Retina (tissue), 1 donor: ENCODE data around the gene TBC1D9.

Experiments
- DNase-seq: peaks from one replicate; pipeline ENCODE4 v3.0.0-alpha.2; 2016

TBC1D9 gene

DNA sequence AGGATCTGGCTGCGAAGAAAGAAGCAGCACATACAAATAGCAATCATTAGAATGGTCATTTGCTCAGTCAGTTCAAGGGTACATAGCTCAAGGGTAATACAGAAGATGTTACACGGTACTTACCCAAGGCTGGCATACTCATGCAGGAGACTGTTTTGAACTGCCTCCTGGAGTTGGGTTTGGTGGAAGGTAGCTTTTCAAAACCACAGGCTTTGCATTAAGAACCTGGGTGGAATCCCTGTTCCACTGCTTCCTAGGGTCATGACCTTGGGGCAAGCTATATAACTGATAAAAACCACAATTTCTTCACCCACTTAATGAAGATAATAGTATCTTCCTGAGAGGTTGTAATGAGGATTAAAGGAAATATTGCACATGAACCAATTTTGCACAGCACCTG, 36.5 kb downstream of the TBC1D9 start:
- no peak for DNase-seq

DNA sequence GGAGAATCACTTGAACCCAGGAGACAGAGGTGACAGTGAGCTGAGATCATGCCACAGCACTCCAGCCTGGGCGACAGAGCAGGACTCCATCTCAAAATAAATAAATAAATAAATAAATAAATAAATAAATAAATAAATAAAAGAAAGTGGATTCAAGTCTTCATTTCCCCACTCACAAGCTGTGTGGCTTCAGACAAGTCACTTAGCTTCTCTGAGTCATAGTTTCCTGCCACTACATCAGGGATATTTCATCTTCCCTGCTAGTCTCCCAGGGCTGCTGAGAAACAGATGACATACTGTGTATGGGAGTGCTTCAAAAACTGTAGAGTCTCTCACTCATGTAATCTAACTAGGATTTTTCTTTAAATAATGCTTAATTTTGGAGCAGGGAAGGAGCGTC, 37.2 kb downstream of the TBC1D9 start:
- DNase-seq, result no peak

DNA sequence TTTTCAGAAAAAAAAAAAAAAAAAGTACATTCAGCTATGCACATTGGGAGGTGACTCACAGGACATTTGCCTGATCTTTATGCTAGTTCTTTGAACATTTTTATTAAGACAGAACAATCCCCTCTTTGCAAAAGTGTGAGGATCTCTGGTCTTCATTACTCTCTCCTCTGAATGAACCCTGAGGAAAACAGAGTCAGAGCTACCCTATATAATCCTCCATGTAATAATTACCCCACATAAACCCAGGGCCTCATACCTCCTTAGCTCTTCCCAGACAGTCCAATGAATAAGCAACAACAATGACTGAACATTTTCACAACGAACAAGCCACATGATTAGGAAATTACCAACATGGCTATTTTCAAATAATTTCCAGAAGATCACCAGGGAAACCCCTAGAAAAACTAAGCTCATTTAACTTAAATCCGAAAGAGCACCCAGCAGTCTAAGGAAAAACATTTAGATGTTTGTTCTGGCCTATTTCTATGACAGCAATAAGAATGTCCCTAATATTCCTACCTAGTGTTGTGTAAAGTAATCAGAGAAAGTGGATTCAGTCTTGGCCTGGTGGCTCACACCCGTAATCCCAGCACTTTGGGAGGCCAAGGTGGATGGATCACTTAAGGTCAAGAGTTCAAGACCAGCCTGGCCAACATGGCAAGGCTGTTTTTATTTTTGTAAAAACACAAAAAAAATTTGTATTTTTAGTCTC, 37.8 kb downstream of the TBC1D9 start:
- DNase-seq, result no peak

DNA sequence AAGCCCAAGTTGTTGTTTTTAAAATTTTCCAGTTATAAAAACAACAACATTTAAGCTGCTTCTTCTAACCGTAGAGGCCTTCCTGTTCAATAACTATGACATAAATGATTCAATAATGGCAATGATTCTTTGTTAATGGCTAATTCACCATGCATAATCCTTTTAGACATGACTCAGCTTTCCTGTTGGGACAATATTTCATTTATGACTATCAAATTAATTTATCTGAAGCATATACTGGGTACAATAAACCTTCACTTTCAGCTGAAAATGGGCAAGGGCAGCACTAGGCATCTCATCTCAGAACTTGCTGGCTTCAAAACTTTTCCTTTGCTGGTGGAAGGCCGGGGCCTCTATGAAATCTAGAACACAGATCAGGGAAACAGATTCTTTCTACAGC, 38.9 kb downstream of the TBC1D9 start:
- DNase-seq, result no peak

DNA sequence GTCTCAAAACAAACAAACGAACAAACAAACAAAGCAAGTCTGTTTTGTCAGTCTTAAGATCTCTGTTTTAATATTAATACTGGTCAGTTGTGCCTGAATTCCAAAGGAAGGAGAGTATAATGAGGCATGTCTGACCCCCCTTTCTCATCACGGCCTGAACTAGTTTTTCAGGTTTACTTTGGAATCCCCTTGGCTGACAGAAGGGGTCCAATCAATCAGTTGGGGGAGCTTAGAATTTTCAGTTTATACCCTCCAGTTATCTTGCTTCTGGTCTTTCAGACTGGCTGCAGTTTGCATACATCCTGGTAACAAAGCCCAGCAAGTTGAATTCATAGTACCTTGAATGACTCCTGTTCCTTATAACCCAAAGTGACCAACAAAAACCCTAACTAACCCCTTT, 41.1 kb downstream of the TBC1D9 start:
- DNase-seq, result no peak

DNA sequence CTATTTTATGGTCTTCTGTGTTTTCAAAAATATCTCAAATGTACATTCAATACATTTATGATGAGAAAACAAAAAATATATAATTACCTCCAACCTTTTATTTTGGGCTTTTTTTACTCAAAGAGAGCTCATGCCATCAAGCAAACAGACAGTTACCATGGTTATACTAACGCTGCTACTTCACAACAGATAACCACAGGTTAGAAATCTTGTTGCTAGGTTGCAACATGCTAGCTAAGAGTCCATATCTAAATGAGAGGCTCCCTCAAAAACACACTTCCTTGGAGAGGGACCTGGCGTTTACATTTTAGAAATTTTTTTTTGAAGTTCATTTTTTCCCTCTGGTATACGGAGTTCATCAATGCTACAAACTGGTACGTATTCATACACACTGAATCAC, 44.3 kb downstream of the TBC1D9 start:
- DNase-seq, result no peak

DNA sequence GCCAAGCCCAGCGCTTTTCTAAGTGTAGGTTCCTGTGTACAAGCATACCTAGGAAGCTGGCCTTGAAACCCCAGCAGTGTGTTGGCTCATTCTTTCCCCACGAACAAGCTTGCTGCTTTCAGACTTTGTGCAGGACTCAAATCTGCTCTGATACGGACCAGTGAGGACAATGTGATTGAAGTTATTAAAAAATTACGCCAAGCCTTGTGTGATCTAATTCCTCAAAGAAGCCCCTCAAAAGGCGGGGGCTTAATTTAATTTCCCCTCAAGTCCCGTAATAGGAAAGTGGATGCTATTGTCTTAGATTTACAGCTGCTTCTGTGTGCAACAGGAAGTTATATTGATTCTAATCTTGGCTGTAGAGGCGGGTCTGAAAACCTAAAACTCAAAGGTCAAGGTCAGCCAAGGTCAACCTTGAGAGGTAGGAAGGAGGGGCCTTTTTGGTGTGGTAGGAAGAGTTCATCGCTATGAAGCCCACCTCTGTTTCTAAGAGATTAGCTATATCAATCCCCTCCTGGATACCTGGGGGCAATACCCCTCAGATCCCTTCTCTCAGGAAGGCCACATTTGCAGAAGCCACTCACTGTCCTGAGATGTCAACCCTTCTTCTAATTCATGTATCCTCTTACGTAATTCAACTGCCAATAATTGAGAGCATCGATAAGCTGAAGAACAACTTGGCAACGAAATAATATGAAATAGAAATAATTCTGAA, 45.1 kb downstream of the TBC1D9 start:
- DNase-seq, result no peak

DNA sequence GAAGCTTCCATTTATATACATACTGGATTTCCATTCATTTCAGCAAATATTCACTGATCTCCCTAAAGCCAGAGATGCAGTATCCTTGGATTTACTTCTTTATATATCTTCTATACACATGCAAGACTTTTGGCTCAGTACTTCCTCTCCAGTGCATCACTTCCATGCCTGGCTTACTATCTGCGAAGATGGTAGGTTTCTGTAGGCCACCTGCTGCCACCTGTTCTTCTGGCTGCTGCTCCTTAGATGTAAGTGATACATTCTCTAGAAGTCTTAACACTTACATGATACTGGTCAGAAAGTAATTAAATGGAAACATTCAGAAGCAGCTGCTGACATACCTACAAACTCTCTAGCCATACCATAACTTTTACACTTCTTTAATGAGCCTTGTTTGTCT, 48.9 kb downstream of the TBC1D9 start:
- no peak for DNase-seq

DNA sequence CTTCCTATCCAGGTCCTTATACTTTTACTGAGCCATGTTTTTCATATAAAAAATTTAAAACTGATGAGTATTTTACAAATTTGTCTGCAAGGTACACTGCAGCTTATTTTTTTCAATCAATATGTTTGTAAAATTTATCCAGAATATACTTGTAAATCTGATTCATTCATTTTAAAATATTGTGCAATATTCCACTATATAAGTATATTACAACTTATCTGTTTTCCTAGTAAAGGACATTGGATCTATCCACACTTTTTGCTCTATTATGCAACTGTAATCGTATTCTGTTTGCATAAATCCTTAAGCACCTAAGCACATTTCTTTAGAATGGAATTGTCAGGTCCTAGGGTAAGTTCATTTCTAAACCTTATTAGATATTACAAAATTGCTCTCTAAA, 49.5 kb downstream of the TBC1D9 start:
- no peak for DNase-seq

DNA sequence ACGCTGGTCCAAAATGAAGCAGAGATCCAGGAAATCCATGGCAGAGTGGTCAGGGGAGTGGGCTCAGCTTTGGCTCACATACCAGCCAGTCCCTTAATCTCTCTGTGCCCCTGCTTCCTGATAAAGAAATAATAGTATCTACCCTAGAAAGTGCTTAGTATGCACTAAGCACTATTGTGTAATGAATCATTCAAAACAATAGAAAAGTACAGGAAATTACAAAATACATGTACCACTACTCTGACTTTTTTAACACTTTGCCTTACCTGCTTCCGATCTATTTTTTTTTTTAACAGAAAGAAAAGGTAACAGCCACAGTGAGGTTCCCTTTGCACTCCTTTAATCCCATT, 49.9 kb downstream of the TBC1D9 start:
- DNase-seq, result no peak

DNA sequence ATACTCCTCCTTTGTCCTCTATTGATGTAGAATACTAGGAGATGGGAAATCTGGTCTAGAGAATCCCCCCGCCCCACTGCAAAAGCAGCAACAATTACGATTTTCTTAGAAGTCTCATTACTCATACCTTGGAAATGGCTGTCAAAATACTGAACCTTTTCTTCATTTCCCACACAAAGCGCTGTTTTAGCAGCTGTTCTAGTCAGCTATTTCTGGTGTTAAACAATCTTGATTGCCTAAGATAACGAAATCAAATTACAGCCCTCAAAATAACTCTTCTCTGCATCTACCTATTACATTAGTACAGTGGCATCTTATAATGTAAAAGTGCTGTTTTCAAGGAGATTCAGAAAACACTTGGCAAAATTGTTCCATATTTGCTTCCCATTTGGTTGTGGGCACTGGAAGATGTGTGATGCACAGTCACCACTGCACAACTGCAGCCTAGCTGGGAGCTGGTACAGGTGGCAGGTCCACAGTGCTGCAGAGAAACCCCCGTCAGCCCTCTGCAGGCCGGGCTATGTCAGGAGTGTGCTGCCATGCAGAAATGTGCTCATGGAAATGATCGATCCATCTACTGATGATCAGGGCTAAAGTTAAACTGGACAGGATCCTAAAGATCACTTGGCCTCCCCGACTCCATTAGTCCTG, 50.4 kb downstream of the TBC1D9 start:
- no peak for DNase-seq

DNA sequence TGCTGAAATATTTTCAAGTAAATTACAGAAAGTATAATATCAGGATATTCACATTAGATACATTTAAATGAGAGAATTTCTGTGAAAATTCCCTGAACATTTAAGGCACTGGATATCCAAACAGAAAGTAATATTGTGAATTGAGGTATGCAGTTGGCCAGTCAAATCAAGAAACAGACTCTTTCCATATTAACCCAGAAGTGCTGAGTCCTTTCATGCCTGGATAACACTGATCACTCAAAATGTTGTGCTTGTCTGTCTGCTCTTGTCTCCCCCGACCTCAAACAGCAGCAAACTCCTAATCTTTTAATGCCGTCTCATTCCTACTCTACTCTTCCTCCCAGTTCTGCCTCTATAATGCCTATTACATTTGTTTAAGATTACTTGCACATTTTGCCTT, 51.2 kb downstream of the TBC1D9 start:
- no peak for DNase-seq

DNA sequence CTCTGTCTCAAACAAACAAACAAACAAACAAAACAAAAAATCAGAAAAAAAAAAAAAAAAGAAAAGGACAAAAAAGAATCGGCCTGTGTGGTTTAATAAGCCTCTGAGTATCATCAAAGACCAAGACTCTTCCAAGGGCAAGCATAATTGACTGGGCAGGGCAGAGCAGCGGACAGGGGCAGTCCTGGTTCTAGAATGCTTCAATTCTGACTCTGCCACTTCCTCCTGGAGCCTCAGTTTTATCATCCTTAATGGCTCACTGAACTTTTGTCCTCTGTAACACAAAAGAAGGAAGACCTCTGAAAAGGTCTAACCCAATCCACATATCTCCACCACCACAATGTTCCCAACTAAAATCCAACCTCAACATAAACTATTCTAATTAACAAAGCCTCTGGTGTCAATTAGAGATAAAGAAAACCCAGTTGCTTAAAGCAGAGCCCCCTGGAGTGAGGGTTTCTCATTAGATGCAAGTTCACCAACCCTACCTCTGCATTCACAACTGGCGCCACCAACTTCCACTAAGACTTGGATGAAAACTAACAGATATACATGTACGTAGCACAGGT, 51.7 kb downstream of the TBC1D9 start:
- DNase-seq, result peak; percentile 50

DNA sequence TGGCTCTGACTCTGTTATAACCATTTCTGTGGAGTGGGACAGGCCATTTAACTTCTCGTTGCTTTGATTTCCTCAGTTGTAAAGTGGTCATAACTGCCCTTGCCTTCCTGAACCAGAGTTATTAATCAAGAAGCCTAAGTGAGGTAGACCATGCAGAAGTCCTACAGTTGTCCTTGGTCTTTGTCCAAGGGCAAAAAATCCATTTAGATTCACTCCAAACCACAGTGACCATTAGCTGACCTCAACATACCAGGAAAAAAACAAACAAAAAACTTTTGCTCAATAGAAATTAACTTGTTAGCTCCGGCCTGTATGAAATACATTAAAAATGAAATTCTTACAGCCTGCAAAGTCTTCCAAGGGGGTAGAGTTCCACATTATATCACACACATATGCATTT, 52.7 kb downstream of the TBC1D9 start:
- DNase-seq, result no peak

DNA sequence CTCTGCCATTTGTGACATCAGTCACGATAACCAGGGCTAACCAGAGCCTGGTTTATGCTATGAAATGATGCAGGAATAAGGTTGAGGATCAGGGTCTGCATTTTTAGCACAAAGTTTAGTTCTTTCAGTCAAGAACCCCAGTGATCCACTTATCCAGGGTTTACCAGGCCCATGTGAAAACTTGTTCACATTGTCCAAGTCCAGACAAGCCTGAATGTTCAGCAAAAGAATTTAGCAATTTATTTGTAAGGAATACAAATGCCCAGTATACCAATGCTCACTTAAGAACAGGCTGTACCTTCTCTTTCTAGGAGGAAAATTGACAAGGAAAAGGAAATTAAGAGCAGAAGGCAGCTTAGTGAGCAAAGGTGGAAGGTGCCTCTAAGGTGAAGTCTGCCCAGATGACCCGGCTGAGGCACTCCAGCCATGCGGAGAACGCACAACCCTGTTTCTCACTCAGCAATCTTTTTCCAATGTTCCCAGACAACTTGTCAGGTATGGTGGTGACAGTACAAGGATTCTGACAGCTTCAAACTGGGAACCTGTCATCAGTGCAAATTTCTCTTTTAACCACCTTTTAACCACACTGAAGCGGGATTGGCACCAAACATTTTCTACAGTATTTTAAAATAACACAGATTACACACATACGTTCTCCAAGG, 54.0 kb downstream of the TBC1D9 start:
- DNase-seq, result no peak

DNA sequence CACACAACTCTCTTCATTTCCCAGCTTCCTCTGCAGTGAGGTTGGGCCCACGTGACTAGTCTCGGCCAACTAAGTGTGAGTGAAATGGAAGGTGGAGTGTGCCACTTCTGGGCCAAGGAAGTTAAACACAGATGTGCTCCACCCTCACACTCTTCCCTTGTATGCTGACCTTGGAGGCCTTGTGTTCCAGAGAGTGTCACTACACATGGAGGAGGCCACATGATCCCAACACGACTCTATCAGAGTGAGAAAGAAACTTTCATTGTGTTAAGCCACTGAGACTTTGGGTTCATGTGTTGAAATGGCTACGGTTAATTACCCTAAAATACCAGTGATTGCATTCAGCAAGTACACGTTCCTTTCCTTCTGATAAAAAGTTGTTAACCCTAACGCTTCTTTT, 55.1 kb downstream of the TBC1D9 start:
- DNase-seq, result no peak

DNA sequence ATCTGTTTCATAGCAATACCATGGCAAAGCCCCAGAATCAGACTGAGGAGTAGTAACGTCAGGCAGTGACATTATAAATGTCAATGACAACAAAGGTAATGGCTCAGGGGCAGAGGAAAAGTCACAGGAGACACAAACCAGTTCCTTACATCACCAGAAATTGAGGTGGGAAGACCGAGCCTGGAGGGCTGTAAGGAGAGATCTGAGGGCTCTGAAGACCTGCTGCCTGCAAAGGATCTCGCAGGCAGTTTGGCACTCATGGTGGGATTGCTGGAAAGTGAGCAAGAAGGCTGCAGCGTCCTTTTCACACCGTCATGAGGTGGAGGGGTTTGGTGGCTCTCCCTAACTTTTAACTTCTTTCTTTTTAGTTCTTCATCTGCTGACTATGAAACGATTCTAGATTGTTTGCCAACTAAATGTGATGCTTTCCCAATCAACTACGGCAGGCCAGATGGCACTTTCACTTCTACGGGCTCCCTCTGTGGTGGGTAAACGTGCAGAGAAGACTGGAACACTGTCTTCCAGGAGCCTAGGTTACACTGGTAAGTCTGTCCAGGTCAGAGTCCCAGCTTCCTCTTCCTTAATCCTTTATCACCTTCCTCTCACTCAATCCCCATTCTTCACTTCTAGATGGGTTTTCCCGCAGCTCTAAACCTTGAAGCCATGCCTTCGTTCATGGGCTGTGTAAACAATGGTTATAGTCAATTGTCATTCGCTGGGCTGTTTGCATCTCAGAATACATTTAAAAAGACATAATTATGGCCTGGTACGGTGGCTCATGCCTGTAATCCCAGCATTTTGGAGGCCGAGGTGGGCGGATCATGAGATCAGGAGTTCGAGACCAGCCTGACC, 58.2 kb downstream of the TBC1D9 start:
- DNase-seq, result no peak

DNA sequence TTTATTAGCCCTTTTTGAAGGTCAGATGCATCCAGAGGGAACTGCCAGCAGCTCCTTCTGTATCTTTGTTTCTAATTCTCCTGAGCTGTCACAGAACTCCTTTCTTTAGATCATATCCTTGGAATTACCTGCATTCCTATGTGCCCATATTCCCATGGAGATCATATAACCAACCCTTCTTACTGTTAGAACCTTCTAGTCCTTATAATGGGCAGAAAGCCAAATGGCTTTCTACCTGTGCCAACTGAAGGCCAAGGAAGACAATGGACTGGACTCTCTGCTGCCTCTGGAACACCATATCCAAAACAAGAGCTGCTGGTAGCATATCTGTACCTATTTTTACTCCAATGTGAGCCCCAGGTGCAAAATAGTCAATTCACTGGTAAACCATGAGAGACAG, 60.7 kb downstream of the TBC1D9 start:
- DNase-seq, result no peak

DNA sequence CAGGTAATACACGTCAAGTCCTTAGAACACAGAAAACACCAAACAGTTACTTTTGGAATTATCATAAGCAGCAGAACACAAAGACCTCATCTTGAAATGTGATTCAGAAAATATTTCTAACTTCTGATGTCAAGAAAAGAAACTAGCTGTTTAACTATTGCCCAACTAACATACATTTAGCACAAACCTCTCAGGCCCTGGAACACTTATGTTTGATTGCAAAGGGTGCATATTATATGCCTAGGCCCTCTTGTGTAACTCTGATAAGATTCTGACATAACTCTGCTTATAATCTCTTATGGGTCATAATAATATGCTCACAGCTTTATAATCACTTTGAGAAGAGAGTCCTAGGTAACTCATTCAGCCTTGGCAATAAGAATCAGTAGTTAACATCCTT, 62.6 kb downstream of the TBC1D9 start:
- DNase-seq, result no peak

DNA sequence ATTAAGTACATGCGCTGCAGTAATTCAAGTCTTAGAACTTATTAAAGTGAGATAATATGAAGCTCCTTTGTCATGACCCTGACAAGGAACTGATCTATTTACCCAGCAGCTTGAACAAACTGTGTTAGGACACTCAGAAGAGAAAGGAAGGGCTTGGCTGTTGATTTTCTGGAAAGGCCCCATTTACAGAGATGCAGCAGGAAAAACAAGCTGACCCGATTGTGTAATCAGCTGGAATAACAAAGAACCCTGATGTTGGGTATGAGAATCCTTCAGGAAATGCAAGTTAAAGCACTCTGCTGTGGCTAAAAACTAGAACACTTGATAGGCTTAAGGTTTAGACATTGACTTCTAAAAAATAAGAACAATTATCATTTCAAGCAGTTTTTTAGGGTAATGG, 64.8 kb downstream of the TBC1D9 start:
- peak; percentile 42 for DNase-seq

DNA sequence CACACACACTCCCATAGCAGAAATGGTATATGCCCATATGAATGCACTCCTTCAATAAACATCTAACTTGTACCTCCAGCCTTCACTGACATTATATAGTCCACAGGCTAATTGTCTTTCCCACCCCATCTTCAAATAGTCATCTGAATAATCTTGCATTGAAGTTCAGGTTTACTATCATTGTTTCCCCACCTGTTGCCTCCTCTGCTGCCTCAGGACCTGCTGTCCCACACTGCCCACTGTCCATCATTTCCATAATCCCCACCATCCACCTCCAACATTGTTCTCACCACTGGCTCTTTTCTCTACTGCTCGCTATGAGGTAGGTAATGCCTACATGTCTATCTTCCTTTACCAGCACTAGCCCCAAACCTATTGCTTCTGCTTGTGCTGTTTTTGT, 66.1 kb downstream of the TBC1D9 start:
- DNase-seq, result no peak

DNA sequence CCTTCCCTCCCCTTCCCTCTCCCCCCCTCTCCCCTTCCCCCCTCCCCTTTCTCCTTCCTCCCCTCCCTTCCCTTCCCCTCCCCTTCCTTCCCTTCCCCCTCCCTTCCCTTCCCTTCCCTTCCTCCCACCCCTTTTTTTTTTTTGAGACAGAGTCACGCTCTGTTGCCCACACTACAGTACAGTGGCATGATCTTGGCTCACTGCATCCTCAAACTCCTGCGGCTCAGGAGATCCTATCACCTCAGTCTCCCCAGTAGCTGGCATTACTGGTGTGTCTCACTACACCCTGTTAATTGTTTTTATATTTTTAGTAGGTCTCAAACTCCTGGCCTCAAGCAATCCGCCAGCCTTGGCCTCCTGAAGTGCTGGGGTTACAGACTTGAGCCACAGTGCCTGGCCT, 66.6 kb downstream of the TBC1D9 start:
- DNase-seq, result no peak
